Lung (tissue), 12 donors: ENCODE results near the gene CRTC1. TPM values are rescaled to one million over a fixed set of nuclear protein-coding genes. Genes with fewer than 3 reads are reported as not detected.

Source experiments
- ATAC-seq: fragments of 200-7000 bp; cut with Tn5 transposase; one replicate; pipeline ENCODE4 v1.9.1; 2020; ENCODE audit warnings: moderate number of reproducible peaks; ENCODE audit not compliant: insufficient read depth, low FRiP score
- DNase-seq, 3 donors: peaks; one replicate each; pipeline ENCODE4 v3.0.0-alpha.2; 2013 to 2017
- H3K27ac ChIP-seq, 2 donors: one replicate each; pipeline ENCODE4 v1.5.1; 2013; ENCODE audit warnings: mild to moderate bottlenecking in 2 of 2, moderate library complexity in 2 of 2, control low read depth in 1 of 2, inconsistent platforms in 1 of 2, low read depth in 1 of 2, low read length in 1 of 2
- H3K27me3 ChIP-seq, 3 donors: one replicate each; pipeline ENCODE4 v1.5.1; 2013; ENCODE audit warnings: low read length in 2 of 3; ENCODE audit not compliant: control insufficient read depth in 3 of 3, insufficient read depth in 3 of 3
- H3K36me3 ChIP-seq, 4 donors: one replicate each; pipeline ENCODE4 v1.5.1; 2013; ENCODE audit warnings: low read length in 4 of 4, mild to moderate bottlenecking in 1 of 4, moderate library complexity in 1 of 4; ENCODE audit not compliant: control insufficient read depth in 4 of 4, insufficient read depth in 4 of 4
- H3K4me1 ChIP-seq, 5 donors: one replicate each; pipeline ENCODE4 v1.5.1; 2013; ENCODE audit warnings: low read length in 5 of 5, mild to moderate bottlenecking in 2 of 5, moderate library complexity in 1 of 5; ENCODE audit not compliant: control insufficient read depth in 5 of 5, insufficient read depth in 5 of 5
- H3K4me3 ChIP-seq: one replicate; pipeline ENCODE4 v1.5.1; 2013; ENCODE audit warnings: mild to moderate bottlenecking, control low read depth, moderate library complexity
- H3K9ac ChIP-seq, 2 donors: one replicate each; pipeline ENCODE4 v1.5.1; 2013; ENCODE audit warnings: low read length in 2 of 2, control low read depth in 1 of 2; ENCODE audit not compliant: insufficient read depth in 1 of 2
- H3K9me3 ChIP-seq, 4 donors: one replicate each; pipeline ENCODE4 v1.5.1; 2013; ENCODE audit warnings: low read length in 3 of 4, mild to moderate bottlenecking in 1 of 4, moderate library complexity in 1 of 4; ENCODE audit not compliant: control insufficient read depth in 4 of 4, insufficient read depth in 3 of 4
- CTCF ChIP-seq: IDR thresholded peaks from 2 replicates; pipeline ENCODE4 v1.5.1; 2012; ENCODE audit warnings: mild to moderate bottlenecking; ENCODE audit errors: control extremely low read depth, extremely low read depth
- WGBS, 2 donors: extraction: QIAGEN DNeasy Blood & Tissue Kit; methylation state at CpG; one replicate each; pipeline ENCODE4 v1.1.7; 2013; 5-methylcytosine and 5-hydroxymethylcytosine counted together
- polyA plus RNA-seq, 2 donors: library from polyadenylated mRNA; stranded (reverse); fragments of 200-250 nt; gene quantifications; one replicate each; pipeline ENCODE4 v1.2.1, GENCODE V29; 2013
- total RNA-seq, 2 donors: library from RNA; depleted of rRNA in 1 of 2; stranded (reverse); fragments of >200 nt in 1 of 2; gene quantifications; one replicate each; pipeline ENCODE4 v1.2.1, GENCODE V29; 2014 to 2021
- donor health status: control.
- donor health status: control.
- donor health status: Bipolar disorder and iron deficiency.
- donor health status: healthy.
- donor health status: DM: yes; HTN: yes; CAD: no.

Gene CRTC1
- total and polyA plus RNA-seq, 4 donors, result 4.2 to 16.0 (median 7.3) TPM

GRCh38 chr19:18799389-18799970, 116.0 kb downstream of the CRTC1 start:
- no peak for ATAC-seq
- Histone ChIP-seq H3K9ac (no peak overlapping the region), H3K27me3 (peaks cover 0 to 33% (median 26%) of the 10 kb centered on the region in 3 donors), H3K4me1 (peaks cover 0 to 3% (median 0%) of the 10 kb centered on the region in 5 donors), H3K36me3 (no peaks in the 10 kb centered on the region), H3K9me3 (no peaks in the 10 kb centered on the region), H3K4me3 (no peak overlapping the region), H3K27ac (no peak overlapping the region)
- no peak for DNase-seq
- TF ChIP-seq CTCF, result no peak

GRCh38 chr19:18800079-18800478, 116.6 kb downstream of the CRTC1 start:
- ATAC-seq, result no peak
- Histone ChIP-seq H3K27ac (no peak overlapping the region), H3K9me3 (no peaks in the 10 kb centered on the region), H3K27me3 (peaks cover 0 to 30% (median 24%) of the 10 kb centered on the region in 3 donors), H3K4me1 (peaks cover 0 to 3% (median 0%) of the 10 kb centered on the region in 5 donors), H3K4me3 (no peak overlapping the region), H3K36me3 (no peaks in the 10 kb centered on the region), H3K9ac (no peak overlapping the region)
- TF ChIP-seq CTCF, result no peak
- DNase-seq, result no peak

- H3K27ac ChIP-seq, result no peak overlapping the region
- peaks cover 0 to 30% (median 24%) of the 10 kb centered on the region in 3 donors for H3K27me3 ChIP-seq
- DNase-seq (no peak), ATAC-seq (no peak)
- no peak for TF ChIP-seq CTCF
- no peaks in the 10 kb centered on the region for H3K36me3 ChIP-seq
- H3K9ac ChIP-seq, result no peak overlapping the region
- peaks cover 0 to under 1% (median 0%) of the 10 kb centered on the region in 5 donors for H3K4me1 ChIP-seq
- no peaks in the 10 kb centered on the region for H3K9me3 ChIP-seq
- H3K4me3 ChIP-seq, result no peak overlapping the region
- WGBS, 2 donors, result 78 to 82% methylated on average over 10 of the region's 10 CpGs
These were observed 117.2 kb downstream of the CRTC1 start for GRCh38 chr19:18800636-18801035.

- H3K9me3 ChIP-seq, result no peaks in the 10 kb centered on the region
- DNase-seq (no peak), ATAC-seq (no peak)
- H3K27me3 ChIP-seq, result peaks cover 0 to 26% (median 17%) of the 10 kb centered on the region in 3 donors
- H3K36me3 ChIP-seq, result no peaks in the 10 kb centered on the region
- H3K9ac ChIP-seq, result no peak overlapping the region
- H3K27ac ChIP-seq, result no peak overlapping the region
- no peaks in the 10 kb centered on the region for H3K4me1 ChIP-seq
- 69 to 71% methylated on average over 11 of the region's 11 CpGs for WGBS, 2 donors
- H3K4me3 ChIP-seq, result no peak overlapping the region
- TF ChIP-seq CTCF, result no peak
These were observed 118.9 kb downstream of the CRTC1 start for GRCh38 chr19:18802354-18802753.
